ENCODE measurements around the gene DEUP1.
"Not testable (repeated sequence)": the region's sequence is repeated elsewhere in the genome, so short reads cannot be mapped to it uniquely, and the experiment has no call there.

Gene DEUP1

GRCh38 chr11:93359396-93359795, 28.9 kb downstream of the DEUP1 start:
- no peak for DNase-seq (ENCODE audit: low spot score)
- no peak for FAIRE-seq

DNA sequence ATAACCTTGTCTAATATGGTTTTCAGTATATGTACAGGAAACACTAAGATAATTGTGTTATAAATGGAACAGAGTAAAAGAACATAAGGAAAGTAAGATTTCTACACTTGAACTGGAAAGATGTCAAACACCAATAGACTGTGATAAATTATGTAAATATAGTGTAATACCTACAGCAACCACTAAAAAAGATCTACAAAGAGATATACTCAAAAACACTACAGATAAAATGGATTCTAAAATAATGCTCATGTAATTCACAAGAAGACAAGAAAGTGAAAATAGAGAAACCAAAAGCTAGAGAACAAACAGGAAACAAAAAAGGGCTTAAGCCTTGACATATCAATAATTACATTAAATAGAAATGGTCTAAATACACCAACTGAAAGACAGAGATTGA, 30.9 kb downstream of the DEUP1 start:
- FAIRE-seq (no peak), DNase-seq (ENCODE audit: low spot score) (no peak)

DNA sequence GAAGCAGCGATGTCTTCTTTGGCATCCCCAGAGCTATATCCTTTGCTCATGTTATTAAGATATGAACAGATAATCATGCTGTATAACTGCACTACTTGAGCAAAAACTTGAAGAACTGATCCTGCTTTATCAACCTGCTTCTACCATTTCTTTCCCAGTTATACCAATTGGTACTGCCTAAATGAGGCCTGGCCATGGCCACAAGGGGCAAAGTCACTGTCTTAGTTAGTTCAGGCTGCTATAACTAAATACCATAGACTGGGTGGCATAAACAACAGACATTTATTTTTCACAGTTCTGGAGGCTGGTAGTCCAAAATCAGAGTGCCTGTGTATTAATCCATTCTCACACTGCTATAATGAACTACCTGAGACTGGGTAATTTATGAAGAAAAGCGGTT, 37.5 kb downstream of the DEUP1 start:
- FAIRE-seq (no peak), DNase-seq (ENCODE audit: low spot score) (no peak)

GRCh38 chr11:93370260-93370659, 39.7 kb downstream of the DEUP1 start:
- FAIRE-seq, result no peak

DNA sequence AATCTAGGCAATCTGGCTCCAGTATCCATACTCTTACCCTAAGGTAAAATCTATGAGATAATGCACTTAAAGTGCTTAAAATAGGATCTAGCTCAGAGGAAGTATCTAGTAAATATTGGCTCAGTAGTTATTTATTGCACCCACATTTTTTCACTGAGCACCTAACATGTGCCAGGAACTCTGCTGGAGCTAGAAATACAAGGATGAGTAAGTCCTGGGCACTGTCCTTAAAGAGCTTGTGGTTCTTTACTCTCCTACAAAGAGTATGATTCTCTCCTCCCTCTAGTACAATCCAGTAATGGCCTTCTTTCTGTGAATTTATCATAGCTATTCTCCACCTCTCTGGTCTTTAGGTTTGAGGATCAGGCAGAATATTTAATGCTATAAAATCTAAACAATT, 59.2 kb downstream of the DEUP1 start:
- DNase-seq (ENCODE audit: low spot score) (no peak), FAIRE-seq (no peak)

More at GRCh38 chr11:93370260-93370659, 39.7 kb downstream of the DEUP1 start:
- no peak for DNase-seq (ENCODE audit: low spot score)

DNA sequence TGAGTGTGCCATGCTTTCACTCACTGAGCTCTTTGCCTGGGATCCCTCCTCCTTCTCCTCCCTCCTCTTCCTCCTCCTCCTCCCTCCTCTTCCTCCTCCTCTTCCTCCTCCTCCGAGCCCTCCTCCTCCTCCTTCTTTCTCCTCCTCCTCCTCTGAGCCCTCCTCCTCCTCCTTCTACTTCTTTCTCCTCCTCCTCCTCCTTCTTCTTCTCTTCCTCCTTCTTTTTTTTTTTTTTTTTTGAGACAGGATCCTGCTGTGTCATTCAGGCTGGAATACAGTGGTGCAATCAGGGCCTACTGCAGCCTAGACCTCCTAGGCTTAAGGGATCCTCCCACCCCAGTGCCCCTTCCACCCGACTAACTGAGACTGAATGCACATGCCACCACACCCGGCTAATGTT, 62.3 kb downstream of the DEUP1 start:
- DNase-seq (ENCODE audit: low spot score) (no peak), FAIRE-seq (no peak)

- DNase-seq (ENCODE audit: low spot score) (no peak), FAIRE-seq (no peak)
These were observed 62.8 kb downstream of the DEUP1 start for GRCh38 chr11:93393386-93393785.

DNA sequence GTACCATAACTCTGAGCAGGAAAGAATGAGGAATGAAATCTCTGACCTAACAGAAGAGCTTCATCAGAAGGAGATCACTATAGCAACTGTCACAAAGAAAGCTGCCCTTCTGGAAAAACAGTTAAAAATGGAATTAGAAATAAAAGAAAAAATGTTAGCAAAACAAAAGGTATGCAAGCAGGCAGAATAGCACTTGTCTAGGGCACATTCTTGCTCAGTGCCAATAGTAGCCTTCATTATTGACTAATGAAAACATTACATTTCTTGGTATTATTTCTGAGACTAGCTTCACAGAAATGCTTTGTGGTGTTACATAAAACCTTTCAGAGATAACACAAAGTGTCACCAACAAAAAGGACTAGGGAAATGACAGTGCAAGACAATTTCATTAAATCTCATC, 63.9 kb downstream of the DEUP1 start:
- FAIRE-seq, result no peak
- no peak for DNase-seq (ENCODE audit: low spot score)

DNA sequence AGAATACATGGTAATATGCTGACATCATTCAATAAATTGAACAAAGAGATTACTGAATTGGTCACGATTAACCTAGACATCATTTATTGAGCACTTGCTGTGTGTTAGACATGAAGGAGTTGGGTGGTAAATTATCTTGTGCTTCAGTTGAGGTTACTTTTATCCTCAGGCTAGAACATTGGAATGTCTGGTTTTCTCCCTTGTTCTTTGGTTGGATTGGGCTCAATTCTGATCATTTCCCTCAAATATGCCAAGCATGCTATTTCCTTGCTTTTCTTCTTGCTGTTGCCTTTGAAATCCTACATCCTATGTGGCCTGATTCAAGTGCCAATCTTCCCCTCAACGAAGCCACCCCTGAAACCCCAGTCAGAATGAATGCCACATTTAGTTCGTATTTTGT, 65.8 kb downstream of the DEUP1 start:
- no peak for DNase-seq (ENCODE audit: low spot score)
- FAIRE-seq, result no peak

DNA sequence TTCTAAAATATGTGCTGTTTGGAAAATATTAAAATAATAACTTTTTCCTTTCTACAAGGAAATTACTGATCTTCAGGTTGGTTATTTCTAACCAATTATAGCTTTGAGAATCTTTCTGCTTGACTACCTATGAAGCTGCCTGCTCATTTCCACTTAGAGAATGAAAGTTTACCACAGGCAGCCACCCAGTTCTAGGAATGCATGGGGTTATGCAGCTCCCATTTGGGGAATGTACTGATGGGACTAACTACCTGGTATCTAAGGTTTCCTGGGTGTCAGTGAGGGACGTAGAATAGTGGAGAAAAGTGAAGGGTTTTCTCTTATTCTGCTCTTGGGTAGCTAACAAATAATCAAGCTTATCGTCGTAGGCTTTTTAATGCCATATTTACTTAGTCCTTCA, 73.4 kb downstream of the DEUP1 start:
- FAIRE-seq (no peak), DNase-seq (ENCODE audit: low spot score) (no peak)

DNA sequence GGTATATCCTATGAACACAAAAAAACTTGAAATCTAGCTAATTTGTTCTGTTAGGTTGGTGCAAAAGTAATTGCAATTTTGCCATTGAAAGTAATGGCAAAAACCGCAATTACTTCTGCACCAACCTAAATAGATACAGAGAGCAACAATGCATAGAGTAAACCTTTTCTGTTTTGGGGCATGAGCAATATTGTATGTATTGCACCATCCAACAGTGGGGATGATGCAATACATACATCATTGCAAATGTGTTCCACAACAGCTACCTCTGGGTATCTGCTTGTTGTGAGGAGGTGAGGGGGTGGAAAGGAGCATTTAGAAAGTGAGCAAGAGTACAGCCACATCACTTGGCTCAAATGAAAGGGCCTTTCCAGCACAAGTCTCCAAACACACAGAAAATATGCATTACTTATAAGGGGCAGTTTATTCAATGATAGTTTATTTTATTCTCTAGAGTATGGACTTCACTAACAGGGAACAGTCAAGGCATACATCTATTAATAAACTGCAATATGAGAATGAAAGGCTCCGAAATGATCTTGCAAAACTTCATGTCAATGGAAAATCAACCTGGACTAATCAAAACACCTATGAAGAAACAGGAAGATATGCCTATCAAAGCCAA, 77.3 kb downstream of the DEUP1 start:
- no peak for FAIRE-seq
- DNase-seq (ENCODE audit: low spot score), result no peak

GRCh38 chr11:93410441-93410840, 79.9 kb downstream of the DEUP1 start:
- no peak for DNase-seq (ENCODE audit: low spot score)
- FAIRE-seq, result no peak

- no peak for DNase-seq (ENCODE audit: low spot score)
- no peak for FAIRE-seq
These were observed 81.2 kb downstream of the DEUP1 start for GRCh38 chr11:93411705-93412104.

- DNase-seq (ENCODE audit: low spot score), result no peak
- FAIRE-seq, result no peak
These were observed 101.7 kb downstream of the DEUP1 start for GRCh38 chr11:93432247-93432646.

DNA sequence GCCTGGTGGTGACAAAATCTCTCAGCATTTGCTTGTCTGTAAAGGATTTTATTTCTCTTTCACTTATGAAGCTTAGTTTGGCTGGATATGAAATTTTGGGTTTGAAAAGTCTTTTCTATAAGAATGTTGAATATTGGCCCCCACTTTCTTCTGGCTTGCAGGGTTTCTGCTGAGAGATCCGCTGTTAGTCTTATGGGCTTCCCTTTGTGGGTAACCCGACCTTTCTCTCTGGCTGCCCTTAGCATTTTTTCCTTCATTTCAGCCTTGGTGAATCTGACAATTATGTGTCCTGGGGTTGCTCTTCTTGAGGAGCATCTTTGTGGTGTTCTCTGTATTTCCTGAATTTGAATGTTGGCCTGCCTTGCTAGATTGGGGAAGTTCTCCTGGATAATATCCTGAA, 112.7 kb downstream of the DEUP1 start:
- not testable (repeated sequence) for DNase-seq (ENCODE audit: low spot score); FAIRE-seq

DNA sequence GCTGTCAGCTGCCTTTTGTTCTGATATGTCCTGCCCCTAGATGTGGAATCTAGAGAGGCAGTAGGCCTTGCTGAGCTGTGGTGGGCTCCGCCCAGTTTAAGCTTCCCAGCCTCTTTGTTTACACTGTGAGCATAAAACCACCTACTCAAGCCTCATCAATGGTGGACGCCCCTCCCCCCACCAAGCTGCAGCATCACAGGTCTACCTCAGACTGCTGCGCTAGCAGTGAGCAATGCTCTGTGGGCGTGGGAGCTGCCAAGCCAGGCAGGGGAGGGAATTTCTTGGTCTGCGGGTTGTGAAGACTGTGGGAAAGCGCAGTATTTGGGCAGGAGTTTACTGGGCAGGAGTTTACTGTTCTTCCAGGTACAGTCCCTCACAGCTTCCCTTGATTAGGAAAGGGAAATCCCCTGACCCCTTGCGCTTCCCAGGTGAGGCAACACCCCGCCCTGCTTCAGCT, 114.1 kb downstream of the DEUP1 start:
- DNase-seq (ENCODE audit: low spot score) (peak; percentile 70), FAIRE-seq (peak; percentile 14)

DNA sequence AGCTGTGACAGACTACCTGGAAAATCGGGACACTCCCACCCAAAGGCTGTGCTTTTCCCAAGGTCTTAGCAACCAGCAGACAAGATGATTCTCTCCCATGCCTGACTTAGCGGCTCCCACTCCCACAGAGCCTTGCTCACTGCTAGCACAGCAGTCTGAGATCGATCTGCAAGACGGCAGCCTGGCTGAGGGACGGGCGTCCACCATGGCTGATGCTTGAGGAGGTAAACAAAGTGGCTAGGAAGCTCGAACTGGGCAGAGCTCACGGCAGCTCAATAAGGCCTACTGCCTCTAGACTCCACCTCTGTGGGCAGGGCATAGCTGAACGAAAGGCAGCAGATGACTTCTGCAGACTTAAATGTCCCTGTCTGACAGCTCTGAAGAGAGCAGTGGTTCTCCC, 127.7 kb downstream of the DEUP1 start:
- DNase-seq (ENCODE audit: low spot score) (no peak), FAIRE-seq (no peak)

- not testable (repeated sequence) for DNase-seq (ENCODE audit: low spot score); FAIRE-seq
These were observed 133.1 kb downstream of the DEUP1 start for GRCh38 chr11:93463666-93464065.

DNA sequence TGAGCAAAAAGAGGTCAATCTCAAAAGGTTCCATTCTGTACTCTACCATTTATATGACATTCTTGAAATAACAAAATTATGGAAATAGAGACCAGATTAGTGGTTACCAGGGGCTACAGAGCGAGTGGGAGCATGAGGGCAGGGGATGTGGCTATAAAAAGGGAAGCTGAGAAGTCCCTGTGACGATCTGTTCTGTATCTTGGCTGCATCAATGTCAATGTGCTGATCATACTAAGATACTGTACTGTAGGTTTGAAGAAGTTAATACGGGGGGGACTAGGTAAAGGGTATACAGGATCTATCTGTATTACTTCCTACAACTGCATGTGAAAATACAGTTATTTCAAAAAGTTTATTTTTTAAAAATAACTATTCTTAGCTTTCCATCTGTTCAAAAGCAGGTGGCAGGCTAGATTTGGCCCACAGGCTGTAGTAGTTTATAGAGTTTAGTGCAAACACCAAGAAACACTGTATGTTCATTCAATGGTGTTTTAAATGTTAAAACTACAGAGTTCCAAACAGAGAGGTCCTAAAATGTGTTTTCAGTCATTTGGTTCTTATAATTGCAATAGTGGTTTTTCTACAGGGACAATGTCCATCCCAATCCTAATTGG, 134.5 kb downstream of the DEUP1 start:
- FAIRE-seq, result no peak

GRCh38 chr11:93467054-93467453, 136.5 kb downstream of the DEUP1 start:
- FAIRE-seq (no peak), DNase-seq (ENCODE audit: low spot score) (no peak)

More for the DNA sequence above, 134.5 kb downstream of the DEUP1 start:
- DNase-seq (ENCODE audit: low spot score), result no peak

- FAIRE-seq (no peak), DNase-seq (ENCODE audit: low spot score) (no peak)
These were observed 137.7 kb downstream of the DEUP1 start for GRCh38 chr11:93468290-93468689.

GRCh38 chr11:93474123-93474522, 143.6 kb downstream of the DEUP1 start:
- DNase-seq (ENCODE audit: low spot score) (no peak), FAIRE-seq (no peak)

GRCh38 chr11:93476796-93477195, 146.3 kb downstream of the DEUP1 start:
- DNase-seq (ENCODE audit: low spot score), result no peak
- FAIRE-seq, result no peak
